ENCODE results near the gene RARS2.
"Not testable (repeated sequence)": the region's sequence is repeated elsewhere in the genome, so short reads cannot be mapped to it uniquely, and the experiment has no call there.

RARS2 gene, protein sequence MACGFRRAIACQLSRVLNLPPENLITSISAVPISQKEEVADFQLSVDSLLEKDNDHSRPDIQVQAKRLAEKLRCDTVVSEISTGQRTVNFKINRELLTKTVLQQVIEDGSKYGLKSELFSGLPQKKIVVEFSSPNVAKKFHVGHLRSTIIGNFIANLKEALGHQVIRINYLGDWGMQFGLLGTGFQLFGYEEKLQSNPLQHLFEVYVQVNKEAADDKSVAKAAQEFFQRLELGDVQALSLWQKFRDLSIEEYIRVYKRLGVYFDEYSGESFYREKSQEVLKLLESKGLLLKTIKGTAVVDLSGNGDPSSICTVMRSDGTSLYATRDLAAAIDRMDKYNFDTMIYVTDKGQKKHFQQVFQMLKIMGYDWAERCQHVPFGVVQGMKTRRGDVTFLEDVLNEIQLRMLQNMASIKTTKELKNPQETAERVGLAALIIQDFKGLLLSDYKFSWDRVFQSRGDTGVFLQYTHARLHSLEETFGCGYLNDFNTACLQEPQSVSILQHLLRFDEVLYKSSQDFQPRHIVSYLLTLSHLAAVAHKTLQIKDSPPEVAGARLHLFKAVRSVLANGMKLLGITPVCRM

GRCh38 chr6:87589693-87590416, at the start of gene RARS2, which contains the start of gene ORC3:
RARS2 (minus strand) TSS chr6:87589987; CDS start chr6:87589957, 30 bp downstream.
ORC3 (plus strand) TSS chr6:87590135; CDS start chr6:87590169, 34 bp downstream.
- peak within 1 kb of the TSS; percentile 99 for H3K4me3 ChIP-seq (ENCODE audit: low read depth, low read length)

- H3K4me3 ChIP-seq (ENCODE audit: low read depth, low read length) = no peak overlapping the region
These were observed 49.6 kb upstream of the RARS2 start for GRCh38 chr6:87639373-87639772.

GRCh38 chr6:87637106-87637505, 47.3 kb upstream of the RARS2 start:
- H3K4me3 ChIP-seq (ENCODE audit: low read depth, low read length) = no peak overlapping the region

DNA sequence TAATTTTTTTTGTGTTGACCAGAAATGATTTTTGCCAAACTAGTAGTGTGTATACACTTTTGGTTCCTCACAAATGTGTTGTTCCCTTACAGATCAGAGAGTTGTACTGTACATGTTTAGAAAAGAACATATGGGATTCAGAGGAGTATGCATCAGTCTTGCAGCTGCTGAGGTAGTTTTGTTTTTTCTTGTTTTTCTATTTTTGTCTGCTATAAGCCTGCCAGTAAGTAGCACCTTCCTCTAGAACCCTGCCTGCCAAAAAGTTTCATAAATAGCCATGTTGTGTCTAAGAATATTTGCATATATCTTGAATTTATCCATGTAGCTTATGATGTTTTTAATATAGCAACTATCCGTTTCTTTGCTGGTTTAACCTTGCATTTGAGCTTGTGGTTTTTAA, 46.5 kb upstream of the RARS2 start:
- H3K4me3 ChIP-seq (ENCODE audit: low read depth, low read length) = no peak overlapping the region

- H3K4me3 ChIP-seq (ENCODE audit: low read depth, low read length) = no peak overlapping the region
These were observed 44.1 kb upstream of the RARS2 start for GRCh38 chr6:87633851-87634250.

GRCh38 chr6:87630746-87631145, 41.0 kb upstream of the RARS2 start:
- H3K4me3 ChIP-seq (ENCODE audit: low read depth, low read length) = no peak overlapping the region

DNA sequence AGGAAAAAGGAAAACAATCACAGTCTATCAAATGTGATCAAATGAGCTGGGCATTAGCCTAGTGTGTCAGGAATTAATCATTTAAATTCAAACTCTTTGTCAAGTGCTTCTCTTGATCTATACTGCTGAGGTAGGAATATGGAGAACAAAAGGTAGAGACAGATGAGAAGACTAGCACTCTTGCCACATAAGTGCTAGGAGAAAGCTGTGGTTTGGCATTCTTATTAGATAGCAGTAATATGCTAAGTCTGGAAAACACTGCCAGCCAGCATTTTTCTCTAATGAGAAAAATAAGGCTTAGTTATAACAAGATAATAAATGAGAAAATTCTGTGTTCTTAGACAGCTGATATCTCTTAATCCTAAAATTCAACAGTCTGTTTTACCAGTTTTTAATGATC, 39.1 kb upstream of the RARS2 start:
- H3K4me3 ChIP-seq (ENCODE audit: low read depth, low read length) = no peak overlapping the region

GRCh38 chr6:87628424-87628823, 38.6 kb upstream of the RARS2 start:
- H3K4me3 ChIP-seq (ENCODE audit: low read depth, low read length) = no peak overlapping the region

GRCh38 chr6:87623248-87623647, 33.5 kb upstream of the RARS2 start:
- H3K4me3 ChIP-seq (ENCODE audit: low read depth, low read length) = no peak overlapping the region

DNA sequence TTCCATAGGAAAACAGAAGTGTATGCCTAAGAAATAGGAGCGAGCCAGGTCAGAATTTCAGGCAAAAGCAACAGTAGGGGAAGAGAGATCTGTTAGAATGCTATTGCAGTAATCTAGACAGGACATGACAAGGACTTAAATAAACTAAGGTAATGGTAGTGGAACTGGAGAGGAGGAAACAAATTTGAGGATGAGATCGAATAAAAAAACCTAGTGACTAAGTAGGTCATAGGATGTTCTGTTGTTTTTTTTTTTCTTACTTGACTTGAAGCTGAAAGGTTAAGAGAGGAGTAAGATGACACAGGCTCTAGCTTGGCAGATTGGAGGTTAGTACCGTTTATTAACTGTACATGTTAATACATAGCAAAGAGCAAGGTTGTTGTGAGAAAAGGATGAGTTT, 28.7 kb upstream of the RARS2 start:
- no peak overlapping the region for H3K4me3 ChIP-seq (ENCODE audit: low read depth, low read length)

DNA sequence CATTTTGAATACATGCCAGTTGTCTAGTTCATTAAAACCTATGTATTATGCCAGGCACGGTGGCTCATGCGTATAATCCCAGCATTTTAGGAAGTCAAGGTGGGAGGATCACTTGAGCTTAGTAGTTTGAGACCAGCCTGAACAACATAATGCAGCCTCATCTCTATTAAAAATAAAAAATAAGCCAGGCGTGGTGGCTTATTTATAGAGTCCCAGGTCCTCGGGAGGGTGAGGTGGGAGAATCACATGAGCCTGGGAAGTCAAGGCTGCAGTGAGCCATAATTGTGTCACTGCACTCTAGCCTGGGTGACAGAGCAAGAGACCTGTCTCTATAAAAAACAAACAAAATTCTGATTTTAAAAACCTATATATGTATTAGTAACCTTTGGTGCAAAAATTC, 27.6 kb upstream of the RARS2 start:
- no peak overlapping the region for H3K4me3 ChIP-seq (ENCODE audit: low read depth, low read length)

DNA sequence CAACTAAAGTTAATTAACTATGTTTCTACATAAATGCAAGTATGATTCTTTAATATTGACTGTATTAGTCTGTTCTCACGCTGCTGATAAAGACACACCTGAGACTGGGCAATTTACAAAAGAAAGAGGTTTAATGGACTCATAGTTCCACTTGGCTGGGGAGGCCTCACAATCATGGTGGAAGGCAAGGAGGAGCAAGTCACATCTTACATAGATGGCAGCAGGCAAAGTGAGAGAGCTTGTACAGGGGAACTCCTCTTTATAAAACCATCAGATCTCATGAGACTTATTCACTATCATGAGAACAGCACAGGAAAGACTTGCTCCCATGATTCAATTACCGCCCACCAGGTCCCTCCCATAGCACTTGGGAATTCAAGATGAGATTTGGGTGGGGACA, 23.2 kb upstream of the RARS2 start:
- not testable (repeated sequence) for H3K4me3 ChIP-seq (ENCODE audit: low read depth, low read length)

DNA sequence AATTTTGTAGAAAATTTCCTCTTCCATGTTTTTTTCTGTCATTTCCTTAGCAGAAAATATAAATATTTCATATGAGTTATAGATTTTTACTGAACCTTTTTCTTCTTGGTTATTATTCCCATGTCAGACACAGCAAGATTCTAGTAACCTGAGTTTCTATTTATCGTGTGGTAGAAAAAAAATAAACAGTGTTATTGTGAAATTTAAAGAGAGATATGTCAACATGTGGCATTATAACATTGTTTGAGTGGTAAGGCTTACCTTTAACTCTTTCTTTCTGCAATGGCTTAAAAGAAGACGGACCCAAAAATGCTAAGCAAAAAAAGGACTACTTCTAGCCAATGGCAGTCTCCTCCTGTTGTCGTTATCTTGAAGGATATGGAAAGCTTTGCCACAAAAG, 19.0 kb upstream of the RARS2 start:
- no peak overlapping the region for H3K4me3 ChIP-seq (ENCODE audit: low read depth, low read length)

GRCh38 chr6:87606199-87606598, 16.4 kb upstream of the RARS2 start:
- H3K4me3 ChIP-seq (ENCODE audit: low read depth, low read length) = no peak overlapping the region

- H3K4me3 ChIP-seq (ENCODE audit: low read depth, low read length) = no peak overlapping the region
These were observed 10.8 kb upstream of the RARS2 start for GRCh38 chr6:87600576-87600975.

DNA sequence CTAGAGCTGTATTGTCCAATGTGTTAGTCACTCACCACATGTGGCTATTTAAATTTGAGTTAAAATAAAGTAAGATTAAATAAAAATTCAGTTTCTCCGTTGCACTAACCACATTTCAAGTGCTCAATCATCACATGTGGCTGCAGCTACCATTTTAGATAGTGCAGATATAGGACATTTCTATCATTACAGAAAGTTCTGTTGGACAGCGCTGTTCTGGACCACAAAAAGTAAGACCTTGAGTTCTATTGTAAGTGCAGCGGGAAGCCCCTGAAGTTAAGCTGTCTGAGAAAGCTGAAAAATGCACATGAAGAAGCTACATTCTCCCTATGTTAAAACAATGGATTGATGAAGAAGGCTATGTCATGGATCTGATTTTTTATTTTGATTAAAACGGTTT, 1.2 kb upstream of the RARS2 start:
- peak overlapping the region; percentile 99 for H3K4me3 ChIP-seq (ENCODE audit: low read depth, low read length)

DNA sequence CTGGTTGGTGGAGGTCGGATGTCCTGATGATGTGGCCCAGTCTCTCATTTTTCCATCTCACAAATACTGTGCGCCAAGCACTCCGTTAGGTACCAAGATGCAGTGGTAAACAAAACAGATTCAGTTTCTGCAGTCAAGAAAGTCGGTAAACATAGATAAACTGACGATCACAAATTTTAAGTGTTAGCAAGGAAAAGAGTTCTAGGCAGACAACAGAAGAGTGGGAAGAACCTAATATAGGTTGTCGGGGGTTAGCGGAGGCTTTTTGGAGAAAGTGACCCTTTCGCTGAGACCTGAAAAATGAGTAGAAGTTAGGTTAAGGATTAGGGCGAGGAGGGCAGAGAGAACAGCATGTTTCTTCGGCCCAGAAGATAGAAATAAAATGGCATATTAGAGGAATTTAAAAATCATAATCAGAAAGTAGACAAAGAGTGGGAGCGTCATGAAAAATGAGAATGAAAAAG, 662 bp upstream of the RARS2 start:
- H3K4me3 ChIP-seq (ENCODE audit: low read depth, low read length) = peak overlapping the region; percentile 99

GRCh38 chr6:87588756-87589407, 905 bp downstream of the RARS2 start:
- H3K4me3 ChIP-seq (ENCODE audit: low read depth, low read length) = peak overlapping the region; percentile 99

DNA sequence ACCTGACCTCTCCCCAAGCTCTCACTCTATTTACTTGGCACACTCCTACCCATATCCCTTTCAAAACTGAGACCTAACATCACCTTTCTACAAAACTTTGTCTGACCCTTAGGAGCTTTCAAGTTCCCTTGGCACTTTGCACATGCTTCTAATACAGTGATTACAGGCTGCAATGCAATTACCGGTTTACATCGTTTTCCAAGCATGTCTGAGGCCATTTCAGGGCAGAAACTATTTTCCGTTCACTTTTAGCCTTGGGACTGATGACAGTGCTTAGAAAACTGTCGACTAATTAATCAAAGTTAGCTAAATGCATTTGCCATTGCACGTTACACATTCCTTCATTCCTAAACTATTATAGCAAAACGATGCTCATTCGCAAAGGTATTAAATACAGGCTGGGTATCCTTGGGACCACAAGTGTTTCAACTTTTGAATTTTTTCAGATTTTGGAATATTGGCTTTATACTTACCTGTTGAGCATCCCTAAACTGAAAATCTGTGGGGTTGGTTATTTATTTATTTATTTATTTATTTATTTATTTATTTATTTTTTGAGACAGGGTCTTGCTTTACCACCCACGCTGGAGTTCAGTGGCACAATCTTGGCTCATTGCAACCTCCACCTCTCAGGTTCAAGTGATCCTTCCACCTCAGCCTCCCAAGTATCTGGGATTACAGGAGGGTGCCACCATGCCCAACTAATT, 3.3 kb downstream of the RARS2 start:
- no peak overlapping the region for H3K4me3 ChIP-seq (ENCODE audit: low read depth, low read length)

- no peak overlapping the region for H3K4me3 ChIP-seq (ENCODE audit: low read depth, low read length)
These were observed 6.0 kb downstream of the RARS2 start for GRCh38 chr6:87583822-87584221.

DNA sequence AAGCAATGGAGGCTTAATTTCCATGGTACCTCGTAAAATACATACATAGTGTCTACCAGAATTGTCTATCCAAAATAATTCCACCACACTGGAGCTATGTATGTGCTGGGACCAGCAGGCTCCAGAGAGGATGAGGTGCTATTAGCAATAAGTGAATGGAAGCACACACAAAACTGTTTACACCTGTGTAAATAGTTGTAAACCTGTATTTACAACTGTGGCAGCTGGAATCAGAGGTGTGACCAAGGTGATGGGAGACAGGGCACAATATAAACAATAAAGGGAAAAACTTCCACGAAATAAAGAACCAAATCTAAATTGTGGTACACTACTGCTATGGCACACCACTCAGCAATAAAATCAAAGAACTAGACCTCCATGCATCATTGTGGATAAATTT, 14.4 kb downstream of the RARS2 start:
- no peak overlapping the region for H3K4me3 ChIP-seq (ENCODE audit: low read depth, low read length)
